GM12872 (cell line): ENCODE results near the gene SMAP1.

ENCODE experiments used
- CTCF ChIP-seq: IDR thresholded peaks from 3 replicates; pipeline ENCODE4 v1.5.1; 2011; ENCODE audit warnings: low read depth, mild to moderate bottlenecking, low read length, moderate library complexity; ENCODE audit not compliant: insufficient read depth

SMAP1 gene

GRCh38 chr6:70797625-70798024 is 129.9 kb downstream of the SMAP1 start:
- no peak for TF ChIP-seq CTCF

GRCh38 chr6:70806086-70806485 is 138.4 kb downstream of the SMAP1 start:
- no peak for TF ChIP-seq CTCF

- TF ChIP-seq CTCF, result no peak
Measured at GRCh38 chr6:70811788-70812187, 144.1 kb downstream of the SMAP1 start.

GRCh38 chr6:70813885-70814284 is 146.2 kb downstream of the SMAP1 start:
- TF ChIP-seq CTCF, result no peak

- no peak for TF ChIP-seq CTCF
Measured at GRCh38 chr6:70819646-70820045, 152.0 kb downstream of the SMAP1 start.

- no peak for TF ChIP-seq CTCF
Measured at GRCh38 chr6:70820778-70821177, 153.1 kb downstream of the SMAP1 start.

GRCh38 chr6:70821751-70822150 is 154.1 kb downstream of the SMAP1 start:
- no peak for TF ChIP-seq CTCF

GRCh38 chr6:70823651-70824050 is 156.0 kb downstream of the SMAP1 start:
- TF ChIP-seq CTCF, result no peak
